DMS79 treated with DMSO at 0.1 percent for 48 hours (cell line): ENCODE measurements around the gene IFTAP.
"Not testable (repeated sequence)": the region's sequence is repeated elsewhere in the genome, so short reads cannot be mapped to it uniquely, and the experiment has no call there.

Source experiments
- DNase-seq: peaks from one replicate; lab custom pipeline; 2025; lab: John Stamatoyannopoulos, UW

Gene IFTAP

DNA sequence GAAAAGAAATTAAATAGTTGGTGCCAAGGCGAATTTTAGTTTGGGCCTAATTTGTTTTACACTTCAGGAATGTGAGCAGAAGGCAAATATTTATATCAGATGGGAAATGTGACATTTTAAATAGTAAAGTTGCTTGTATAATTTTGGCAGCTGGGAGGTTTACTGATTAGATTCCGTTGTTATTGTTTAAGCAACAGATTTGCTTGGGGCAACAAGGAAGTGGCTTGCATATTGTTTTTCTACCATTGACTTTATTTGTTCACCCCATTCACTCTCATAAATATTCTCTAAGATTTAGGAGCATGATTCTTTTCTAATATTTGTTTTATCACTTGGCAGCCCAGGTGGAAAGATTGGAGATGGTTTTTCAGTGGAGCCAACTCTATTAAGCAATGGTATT, 44.3 kb downstream of the IFTAP start:
- DNase-seq: no peak

DNA sequence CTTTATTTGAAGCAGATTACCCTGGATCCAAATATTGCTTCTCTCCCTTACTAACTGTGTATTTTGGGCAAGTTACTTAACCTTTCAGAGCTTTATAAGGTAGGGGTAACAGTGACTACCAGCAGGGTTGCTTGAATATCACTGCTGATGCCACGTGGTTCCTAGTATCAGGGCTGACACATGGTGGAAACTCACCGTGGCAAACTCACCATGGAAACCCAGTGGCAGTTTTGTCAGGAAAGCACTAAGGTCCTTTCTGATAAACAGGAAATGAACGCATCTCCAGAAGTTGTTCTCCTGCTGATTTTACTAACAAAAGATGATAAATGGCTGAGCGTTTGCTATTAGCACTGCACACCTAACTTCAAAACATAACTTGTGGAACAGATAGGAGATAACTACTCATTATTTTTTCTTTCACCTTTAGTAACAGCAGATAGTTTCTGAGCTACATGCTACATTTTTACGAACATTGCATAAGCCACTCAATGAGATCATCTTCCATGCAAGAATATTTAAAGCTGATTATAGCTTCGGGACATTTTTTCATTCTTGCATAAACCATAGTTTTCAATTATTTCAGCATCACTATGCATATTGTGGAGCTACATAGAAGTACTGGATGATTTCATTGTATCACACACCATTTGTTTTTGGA, 63.4 kb downstream of the IFTAP start:
- DNase-seq: no peak

DNA sequence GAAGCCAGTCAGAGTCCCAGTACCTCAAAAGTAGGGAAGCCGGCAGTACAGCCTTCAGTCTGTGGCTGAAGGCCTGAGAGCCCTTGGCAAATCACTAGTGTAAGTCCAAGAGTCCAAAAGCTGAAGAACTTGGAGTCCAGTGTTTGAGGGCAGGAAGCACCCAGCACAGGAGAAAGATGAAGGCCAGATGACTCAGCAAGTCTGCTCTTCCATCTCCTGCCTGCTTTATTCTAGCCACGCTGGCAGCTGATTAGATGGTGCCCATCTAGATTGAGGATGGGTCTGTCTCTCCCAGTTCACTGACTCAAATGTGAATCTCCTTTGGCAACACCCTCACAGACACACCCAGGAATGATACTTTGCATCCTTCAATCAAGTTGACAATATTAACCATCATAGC, 67.1 kb downstream of the IFTAP start:
- DNase-seq: not testable (repeated sequence)

DNA sequence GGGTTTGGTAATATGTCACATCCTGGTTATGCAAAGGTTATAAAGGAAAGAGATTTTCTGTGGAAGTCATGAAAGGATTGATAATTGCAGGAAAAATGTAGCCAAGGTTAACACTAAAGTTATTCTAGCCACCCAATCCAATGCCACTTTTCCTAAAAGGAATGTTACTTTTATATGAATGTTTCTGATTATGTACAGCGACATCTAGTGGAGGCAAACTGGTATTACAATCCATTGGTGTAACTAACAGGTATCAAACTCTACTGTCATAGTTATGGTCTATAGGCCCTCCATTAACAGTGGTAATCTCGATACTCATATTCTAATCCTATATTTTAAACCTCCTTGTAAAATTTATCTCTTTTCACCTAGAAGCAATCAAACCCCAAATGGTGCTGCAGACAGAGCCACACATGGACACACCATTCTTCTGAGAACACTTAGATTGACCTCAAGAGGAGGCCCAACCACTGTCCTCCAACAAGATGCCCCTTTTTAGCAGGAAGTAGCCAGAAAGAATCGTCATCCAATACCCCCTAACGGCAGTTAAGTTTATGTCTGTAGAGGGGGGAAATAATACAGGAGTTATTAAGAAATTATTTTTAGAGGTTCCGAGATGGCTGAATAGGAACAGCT, 78.6 kb downstream of the IFTAP start:
- peak; percentile 15 for DNase-seq

DNA sequence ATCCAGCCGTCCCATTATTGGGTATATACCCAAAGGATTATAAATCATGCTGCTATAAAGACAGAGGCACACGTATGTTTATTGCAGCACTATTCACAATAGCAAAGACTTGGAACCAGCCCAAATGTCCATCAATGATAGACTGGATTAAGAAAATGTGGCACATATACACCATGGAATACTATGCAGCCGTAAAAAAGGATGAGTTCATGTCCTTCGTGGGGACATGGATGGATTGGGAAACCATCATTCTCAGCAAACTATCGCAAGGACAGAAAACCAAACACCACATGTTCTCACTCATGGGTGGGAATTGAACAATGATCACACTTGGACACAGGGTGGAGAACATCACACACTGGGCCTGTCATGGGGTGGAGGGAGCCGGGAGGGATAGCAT, 85.2 kb downstream of the IFTAP start:
- not testable (repeated sequence) for DNase-seq

DNA sequence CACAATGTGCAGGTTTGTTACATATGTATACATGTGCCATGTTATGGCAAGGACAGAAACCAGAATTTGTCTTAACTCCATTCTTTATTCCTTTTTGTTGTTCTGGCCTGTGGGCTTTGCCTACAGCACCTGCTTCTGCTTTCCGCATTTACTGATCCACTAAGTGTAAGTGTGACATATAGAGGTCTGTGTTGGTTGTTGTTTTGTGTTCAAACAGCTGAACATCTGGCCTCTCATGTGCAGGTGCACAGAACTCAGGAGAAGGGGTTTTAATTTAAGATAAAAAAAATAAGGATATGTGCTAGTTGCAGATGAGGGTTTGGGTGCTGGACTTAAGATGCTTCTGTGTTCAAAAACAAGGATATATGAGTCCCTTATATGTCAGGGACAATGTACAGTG, 89.5 kb downstream of the IFTAP start:
- no peak for DNase-seq

DNA sequence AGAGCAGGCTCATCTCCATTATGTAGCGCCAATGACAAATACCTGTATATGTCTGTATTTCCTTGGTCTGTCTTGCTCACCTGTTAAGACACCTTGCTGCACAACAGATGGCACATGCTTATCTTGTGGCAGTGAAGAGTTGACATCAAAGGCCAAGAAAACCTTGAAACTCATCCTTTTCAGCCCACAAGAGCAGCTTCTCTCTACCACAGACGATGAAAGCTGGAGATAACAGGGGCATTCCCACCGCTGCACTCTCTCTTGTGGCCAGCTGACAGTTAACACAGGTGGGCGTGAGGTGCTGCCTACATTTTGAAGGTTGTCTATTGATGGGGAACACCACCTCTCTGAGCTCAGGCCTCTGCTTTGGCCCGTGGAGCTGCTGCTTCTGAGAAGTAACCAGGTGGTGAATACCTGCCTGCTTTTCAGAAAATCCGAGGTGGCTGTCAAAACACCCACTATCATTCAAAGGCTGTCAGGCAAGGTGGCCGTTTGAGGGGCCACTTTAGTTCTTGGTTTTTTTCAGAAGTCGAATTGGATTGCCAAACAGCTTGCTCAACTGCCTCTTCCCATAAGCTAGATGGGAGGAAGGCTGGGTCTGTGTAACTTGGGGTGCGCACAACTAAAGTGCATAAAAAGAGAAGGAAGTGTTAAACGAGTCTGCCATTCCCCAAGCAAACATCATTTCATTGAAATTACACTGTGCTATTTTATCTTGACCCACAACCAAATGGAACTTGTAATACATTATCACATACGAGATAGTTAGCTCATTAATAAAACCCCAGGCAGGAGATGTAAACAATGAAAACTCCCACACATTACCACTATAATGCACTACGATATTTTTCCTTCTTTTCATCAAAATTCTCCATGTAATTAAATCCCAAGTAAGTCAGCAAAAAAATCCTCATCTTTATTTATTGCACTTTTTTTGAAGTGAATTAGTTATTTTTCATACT, 90.8 kb downstream of the IFTAP start:
- no peak for DNase-seq

DNA sequence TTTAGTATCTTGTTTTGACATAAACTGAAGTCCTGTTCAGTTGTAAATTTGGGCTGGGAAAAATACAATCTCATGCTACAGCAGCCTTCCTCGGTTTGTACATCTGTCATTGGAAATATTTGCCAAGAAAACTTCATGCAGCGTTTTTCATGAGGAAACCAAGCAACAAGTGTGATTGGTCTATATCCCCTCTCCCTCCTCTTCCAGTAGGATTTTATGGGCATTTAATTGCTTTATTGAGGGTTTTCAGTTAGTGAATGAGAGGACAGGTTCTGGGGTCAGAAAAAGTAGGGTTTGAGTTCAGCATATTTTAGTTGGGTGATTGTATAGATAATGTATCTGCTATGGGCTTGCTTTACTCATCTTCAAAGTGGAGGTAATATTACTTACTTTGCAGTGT, 93.8 kb downstream of the IFTAP start:
- DNase-seq: no peak

DNA sequence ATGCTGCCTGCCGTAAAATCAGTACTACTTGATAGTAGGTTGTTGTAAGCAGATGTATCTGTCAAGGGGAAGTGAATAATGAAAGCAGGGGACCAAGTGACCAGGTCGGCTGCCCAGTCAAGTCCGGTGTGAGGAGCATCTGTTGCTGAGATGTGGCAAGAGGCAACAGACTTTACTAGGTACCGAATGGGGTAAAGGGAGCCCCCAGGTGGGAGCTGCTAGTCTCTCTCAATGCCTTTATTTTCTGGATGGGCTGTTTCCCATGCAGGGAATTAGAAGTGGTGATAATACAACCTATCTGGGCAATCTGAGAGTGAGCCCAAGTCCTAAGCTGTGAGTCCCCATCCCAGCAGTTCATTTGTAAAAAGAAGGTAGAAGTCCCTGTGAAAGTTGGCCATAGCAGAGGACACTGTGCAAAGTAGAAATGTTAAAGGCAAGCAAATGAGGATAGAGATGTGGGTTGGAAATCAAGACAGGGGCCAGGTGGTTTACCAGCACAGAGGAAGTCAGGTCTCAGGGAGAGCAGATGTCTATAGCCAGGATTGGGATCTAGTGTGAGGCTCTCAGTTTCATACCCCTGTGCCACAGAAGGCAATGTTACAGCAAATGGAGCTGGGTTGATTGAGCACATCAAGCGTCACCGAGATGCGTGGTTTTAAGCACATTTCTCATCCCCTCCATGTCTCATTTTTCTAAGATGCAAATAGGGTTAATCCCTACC, 94.4 kb downstream of the IFTAP start:
- no peak for DNase-seq

DNA sequence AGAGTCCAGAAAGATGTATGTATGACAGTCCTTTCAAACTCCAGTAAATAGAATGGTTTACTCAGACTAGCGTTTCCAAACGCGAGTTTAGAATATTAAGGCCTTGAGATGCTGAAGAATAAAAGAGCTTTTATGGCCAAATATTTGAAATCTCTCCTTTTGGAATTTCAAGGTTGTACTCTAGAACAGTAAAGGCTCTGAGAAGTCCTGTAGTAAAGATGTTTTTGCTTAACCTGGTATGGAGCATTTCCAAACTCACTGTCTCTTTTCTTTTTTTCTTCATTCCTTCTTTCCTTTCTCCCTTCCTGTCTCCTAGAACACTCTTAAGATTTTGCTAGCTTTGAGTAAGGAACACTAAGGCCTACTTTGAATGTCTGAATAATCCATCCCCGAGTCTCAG, 95.1 kb downstream of the IFTAP start:
- no peak for DNase-seq

DNA sequence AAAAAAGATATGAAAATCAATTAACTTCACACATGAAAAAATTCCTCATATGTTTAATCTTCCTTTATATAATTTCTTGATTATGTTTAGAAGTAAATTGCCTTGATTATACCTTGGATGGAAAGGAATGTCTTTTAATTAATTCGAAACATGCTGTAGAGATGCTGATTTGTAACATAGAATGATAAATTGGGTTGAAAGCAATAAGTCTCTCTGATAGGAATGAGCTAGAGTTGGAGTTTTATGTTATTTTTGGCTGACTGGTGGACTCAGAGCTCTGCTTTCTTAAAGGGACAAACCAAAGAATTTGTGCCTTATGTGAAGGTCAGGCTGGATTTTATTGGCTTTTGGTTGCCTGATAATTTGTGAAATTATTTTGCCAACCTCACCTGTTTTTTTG, 98.4 kb downstream of the IFTAP start:
- DNase-seq: no peak

DNA sequence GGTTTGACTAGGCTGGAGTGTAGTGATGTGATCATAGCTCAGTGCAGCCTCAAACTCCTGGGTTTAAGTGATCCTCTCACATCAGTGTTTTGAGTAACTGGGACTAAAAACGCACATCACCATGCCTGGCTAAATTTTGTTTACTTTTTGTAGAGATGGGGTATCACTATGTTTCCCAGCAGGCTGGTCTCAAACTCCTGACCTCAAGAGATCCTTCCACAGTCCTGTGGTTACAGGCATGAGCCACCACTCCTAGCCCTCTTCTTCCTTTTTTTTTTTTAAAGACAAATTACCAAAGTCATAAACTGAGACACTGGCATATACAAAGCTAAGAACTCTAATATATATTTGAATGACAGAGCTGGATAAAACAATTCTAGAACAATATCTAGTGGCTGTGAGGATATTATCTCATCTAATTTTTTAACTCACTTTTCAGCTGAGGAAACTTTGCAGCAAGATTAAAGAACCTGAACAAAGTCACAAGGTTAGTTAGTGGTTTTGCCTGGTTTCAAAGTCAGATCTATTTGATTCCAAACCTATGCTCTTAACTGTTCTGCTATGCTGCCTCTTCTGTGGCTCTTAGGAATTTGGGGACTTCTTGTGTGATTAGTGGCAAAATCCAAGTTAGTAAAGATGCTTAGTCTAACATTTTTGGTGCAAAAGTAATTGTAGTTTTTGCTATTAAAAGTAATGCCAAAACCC, 99.0 kb downstream of the IFTAP start:
- DNase-seq: no peak

DNA sequence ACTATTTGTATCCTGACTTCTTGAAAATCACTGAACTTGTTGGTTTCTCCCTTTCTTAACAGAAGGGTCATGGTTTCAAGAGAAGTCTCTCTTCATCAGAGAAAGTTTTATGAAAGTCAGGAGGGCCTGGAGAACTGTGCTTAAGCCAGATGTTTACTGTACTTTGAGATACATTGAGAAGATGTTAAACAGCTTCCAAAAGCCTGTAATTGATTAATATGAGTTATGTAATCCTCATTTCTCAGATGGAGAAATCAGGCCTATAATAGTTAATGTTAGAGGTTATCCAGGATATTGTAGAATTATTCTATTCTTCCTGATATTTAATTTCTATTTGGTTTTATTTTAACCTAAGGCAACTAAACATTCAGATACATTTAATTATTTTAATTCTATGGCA, 100.8 kb downstream of the IFTAP start:
- no peak for DNase-seq

DNA sequence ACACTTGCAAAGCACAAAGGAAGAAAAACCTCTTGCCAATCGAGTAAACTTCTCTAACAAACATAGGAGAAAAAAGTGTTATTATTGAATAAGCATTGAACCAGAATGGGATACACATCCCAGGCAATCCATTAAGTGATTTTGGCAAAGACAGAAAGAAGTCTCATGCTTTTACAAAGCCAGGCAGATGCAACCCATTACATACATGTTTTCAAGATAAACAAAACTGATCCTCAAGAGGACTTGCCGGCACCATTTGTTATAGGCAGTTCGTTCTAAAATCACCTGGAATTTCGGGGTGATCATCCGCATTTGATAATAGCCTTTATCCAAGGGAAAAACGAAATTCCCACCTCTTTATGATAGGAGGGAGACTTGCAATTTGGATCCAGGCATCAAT, 101.3 kb downstream of the IFTAP start:
- no peak for DNase-seq

DNA sequence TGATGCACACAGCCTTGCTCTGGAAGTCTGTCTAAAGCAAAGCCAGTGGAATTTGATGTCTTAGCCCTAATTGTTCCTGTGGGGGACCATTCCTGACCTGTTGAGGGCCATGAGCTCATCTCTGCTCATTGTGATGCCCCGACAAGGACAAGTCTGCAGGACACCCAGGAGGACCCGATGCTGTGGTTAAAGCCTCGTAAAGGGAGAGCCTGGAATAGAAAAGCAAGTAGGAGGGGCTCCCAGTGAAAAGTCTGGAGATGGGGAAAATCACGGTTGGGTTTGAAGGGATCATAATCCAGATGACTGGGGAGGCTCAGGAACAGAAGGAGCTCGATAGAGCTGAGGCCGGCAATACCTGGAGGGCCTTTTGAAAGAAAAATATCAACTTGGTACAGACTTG, 102.2 kb downstream of the IFTAP start:
- DNase-seq: no peak

DNA sequence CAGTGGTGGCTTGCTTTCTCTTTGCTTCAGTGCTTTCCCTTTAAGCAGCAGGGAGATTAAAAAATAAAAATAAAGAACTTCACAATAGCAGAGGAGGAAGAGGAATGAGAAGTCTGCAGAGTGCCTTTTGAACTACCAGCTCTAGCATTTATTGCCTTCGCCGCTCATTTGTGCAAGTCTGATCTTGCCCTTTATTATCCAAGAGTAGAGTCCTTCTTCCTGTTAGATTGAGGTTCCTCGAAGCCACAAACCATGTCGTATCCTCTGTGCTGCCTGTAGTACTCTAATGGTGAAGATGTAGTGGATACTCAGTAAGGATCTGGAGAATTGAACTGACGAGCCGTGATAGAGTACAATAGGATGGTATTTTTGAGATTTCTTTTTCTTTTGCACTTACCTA, 105.0 kb downstream of the IFTAP start:
- DNase-seq: peak; percentile 49

DNA sequence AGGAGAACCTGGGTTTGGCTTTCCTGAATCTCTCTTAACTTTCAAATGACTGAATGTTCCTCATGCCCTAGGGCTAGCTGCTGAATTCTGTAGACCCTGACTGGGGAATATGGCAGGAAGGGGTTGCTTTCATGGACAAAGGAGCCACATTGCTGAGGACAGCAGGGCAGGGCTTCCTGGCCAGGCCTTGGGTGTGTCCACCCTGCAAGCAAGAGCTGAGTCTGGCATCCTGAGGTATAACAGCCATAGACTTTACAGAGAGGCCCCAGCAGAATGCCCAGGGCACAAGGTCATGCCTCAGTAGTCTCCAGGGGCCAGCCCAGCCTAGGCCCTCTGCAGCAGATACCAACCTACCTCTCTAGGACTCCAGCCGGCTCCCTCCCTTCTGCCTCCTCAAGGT, 105.9 kb downstream of the IFTAP start:
- DNase-seq: no peak

DNA sequence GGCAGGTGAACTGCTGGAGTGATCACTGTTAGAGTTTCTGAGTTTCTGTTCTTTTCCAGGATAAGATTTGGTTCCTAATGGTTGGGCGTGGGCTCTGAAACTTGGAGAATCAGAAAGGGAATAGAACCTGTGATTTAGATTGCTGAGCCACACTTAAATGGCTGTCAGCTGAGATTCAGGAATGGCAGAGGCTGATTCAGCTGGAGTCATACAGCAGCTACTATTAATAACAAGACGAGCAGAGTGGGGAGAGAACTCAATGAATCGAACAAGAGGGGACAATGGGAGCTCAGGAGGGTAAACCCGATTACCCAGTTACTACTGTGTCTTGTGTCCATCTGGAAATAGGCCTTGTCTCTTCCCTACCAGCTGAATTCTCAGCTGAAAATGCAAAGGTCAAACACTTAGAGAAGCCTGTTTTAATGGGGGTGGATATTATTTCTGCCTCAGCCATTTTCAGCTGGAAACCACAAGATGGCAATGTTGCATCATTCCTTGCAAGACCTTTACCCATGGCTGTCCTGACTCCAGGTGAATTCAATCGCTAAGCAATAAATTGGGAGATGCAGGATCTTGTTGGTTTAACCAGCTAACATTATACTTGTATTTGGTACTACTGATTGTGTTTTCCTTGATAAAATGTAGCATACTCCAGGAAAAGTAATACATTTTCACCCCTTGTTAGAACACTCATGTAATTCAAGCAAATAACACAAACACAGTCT, 108.2 kb downstream of the IFTAP start:
- peak; percentile 25 for DNase-seq

DNA sequence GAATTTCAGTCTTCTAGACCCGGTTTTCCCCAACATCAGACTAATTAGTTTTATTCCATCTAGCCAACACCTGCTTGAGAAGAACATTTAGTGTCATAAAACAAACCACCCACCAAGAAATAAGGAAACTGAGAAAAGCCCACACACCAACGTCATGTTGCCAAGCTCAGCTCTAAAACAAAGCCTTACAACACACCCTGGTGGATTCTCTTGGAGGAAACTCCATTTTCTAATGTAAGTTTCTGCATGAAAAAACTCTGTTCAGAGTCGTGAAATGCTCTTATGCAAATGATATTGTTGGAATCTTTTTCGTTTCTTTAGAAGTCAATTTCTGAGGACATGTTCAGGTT, 108.7 kb downstream of the IFTAP start:
- no peak for DNase-seq
